ENCODE measurements around the gene CXCL8.

GRCh38 chr4:73751830-73752229 lies 11.5 kb downstream of the CXCL8 start:
- TF ChIP-seq FOXP2 (optimal IDR thresholded peaks at IDR 0.05; ENCODE audit: borderline replicate concordance, extremely low read depth, extremely low read length, insufficient read depth): no peak
- no peak for TF ChIP-seq POLR2AphosphoS5 (IDR thresholded peaks at IDR 0.05; ENCODE audit: low read depth, low read length)
